Activated naive CD8-positive, alpha-beta T cell treated with anti-CD3 and anti-CD28 coated beads, Interleukin-2, amount 50 U/mL, for 16 hours (primary cell): ENCODE data around the gene ZNF783.

Experiments used
- DNase-seq: peaks from one replicate; pipeline ENCODE4 v3.0.0-alpha.2; 2020; ENCODE audit warnings: low read depth, low spot score

ZNF783 gene

GRCh38 chr7:149281508-149282330 lies 19.7 kb downstream of the ZNF783 start:
- no peak for DNase-seq

GRCh38 chr7:149282331-149282655 lies 20.3 kb downstream of the ZNF783 start:
- DNase-seq = no peak

GRCh38 chr7:149283321-149283720 lies 21.3 kb downstream of the ZNF783 start:
- DNase-seq = no peak

GRCh38 chr7:149284343-149284742 lies 22.3 kb downstream of the ZNF783 start:
- no peak for DNase-seq

GRCh38 chr7:149284850-149285585 lies 23.0 kb downstream of the ZNF783 start:
- peak; percentile 97 for DNase-seq

GRCh38 chr7:149285603-149286002 lies 23.6 kb downstream of the ZNF783 start:
- no peak for DNase-seq

GRCh38 chr7:149286811-149287400 lies 24.9 kb downstream of the ZNF783 start:
- DNase-seq = no peak

GRCh38 chr7:149287622-149288021 lies 25.6 kb downstream of the ZNF783 start:
- DNase-seq = no peak

- no peak for DNase-seq
Observed at GRCh38 chr7:149289262-149289661, 27.3 kb downstream of the ZNF783 start.

GRCh38 chr7:149289856-149290255 lies 27.9 kb downstream of the ZNF783 start:
- DNase-seq = no peak

- no peak for DNase-seq
Observed at GRCh38 chr7:149291036-149291780, 29.2 kb downstream of the ZNF783 start.

GRCh38 chr7:149291781-149292461 lies 29.9 kb downstream of the ZNF783 start:
- no peak for DNase-seq

GRCh38 chr7:149292462-149292823 lies 30.4 kb downstream of the ZNF783 start:
- DNase-seq = no peak

GRCh38 chr7:149293338-149293737 lies 31.3 kb downstream of the ZNF783 start:
- DNase-seq = no peak

- DNase-seq = no peak
Observed at GRCh38 chr7:149293946-149294633, 32.1 kb downstream of the ZNF783 start.

- DNase-seq = no peak
Observed at GRCh38 chr7:149294634-149295480, 32.9 kb downstream of the ZNF783 start.

- DNase-seq = no peak
Observed at GRCh38 chr7:149295481-149295850, 33.5 kb downstream of the ZNF783 start.

GRCh38 chr7:149296368-149296767 lies 34.4 kb downstream of the ZNF783 start:
- DNase-seq = no peak

GRCh38 chr7:149297034-149297755 lies 35.2 kb downstream of the ZNF783 start:
- DNase-seq = no peak
